HG03575 (cell line): ENCODE results near the gene MDK.

Experiments
- ATAC-seq: cut with Tn5 transposase; IDR thresholded peaks from one replicate; pipeline ENCODE4 v1.9.1; 2021; ENCODE audit not compliant: unreplicated experiment, insufficient number of reproducible peaks, low FRiP score; ENCODE audit errors: extremely low read depth

Gene MDK

DNA sequence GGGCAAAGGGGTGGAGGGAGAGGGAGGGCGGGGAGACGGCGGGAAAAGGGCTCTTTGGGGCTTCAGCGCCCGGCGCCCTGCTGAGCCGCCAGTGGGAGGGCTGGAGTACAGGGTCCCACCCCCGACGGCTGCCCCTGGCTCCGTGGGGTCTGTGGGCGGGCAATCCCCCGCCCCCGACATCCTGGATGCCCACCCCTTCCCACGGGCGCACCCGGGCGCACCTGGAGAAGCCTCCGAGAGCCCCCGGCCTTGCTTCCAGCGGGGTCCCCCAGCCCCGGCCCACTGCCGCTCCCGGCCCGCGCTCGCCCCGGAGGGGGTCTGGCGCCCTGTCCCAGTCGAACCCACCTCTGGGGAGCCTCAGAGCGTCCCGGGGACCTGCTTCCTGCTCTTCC lies 9.7 kb downstream of the MDK start:
- ATAC-seq = no peak

DNA sequence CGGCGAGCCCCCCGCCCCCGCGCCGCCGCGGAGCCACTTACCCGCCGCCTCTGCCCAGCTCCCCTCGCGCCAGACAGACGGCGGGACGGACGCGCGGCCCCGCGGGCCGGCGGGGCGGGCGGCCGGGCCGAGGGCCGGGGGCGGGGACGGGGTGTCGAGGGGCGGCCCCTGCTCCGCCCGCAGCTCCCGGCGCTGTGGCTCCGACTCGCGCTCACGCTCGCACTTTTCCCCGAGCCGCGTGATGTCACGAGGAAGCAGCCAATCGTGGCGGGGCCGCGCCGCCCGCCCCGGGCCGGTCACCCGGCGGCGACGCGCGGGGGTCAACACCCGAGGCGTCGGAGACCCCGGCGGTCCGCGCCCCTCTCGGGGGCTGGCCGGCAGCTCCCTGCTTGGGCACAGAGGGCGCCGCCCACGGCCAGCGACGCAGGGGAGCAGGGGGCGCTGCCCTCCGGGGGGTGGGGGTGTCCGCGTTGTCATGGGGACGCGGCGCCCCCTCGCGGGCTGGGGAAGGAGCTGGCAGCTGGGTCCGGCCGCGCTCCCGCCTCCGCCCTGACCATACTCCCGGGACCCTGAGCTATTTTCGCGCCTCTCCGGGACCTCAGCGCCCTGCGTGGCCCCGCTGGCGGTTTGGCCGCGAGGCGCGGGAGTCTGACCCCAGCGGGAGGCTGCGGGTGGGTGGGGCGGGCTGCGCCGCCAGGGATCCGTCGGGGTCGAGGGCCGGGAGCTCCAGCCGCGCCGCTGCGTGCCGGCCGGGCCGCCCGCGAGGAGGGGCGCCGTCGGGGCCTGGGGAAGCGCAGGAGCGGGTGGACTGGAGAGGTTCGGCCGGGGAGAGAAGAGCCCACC lies 10.3 kb downstream of the MDK start, which contains the start of gene CHRM4:
TSS of gene CHRM4 (minus strand) at position 199 of the 843 bp plus-strand sequence. CDS start 5,219 bp downstream, outside the sequence.
- ATAC-seq = no peak

DNA sequence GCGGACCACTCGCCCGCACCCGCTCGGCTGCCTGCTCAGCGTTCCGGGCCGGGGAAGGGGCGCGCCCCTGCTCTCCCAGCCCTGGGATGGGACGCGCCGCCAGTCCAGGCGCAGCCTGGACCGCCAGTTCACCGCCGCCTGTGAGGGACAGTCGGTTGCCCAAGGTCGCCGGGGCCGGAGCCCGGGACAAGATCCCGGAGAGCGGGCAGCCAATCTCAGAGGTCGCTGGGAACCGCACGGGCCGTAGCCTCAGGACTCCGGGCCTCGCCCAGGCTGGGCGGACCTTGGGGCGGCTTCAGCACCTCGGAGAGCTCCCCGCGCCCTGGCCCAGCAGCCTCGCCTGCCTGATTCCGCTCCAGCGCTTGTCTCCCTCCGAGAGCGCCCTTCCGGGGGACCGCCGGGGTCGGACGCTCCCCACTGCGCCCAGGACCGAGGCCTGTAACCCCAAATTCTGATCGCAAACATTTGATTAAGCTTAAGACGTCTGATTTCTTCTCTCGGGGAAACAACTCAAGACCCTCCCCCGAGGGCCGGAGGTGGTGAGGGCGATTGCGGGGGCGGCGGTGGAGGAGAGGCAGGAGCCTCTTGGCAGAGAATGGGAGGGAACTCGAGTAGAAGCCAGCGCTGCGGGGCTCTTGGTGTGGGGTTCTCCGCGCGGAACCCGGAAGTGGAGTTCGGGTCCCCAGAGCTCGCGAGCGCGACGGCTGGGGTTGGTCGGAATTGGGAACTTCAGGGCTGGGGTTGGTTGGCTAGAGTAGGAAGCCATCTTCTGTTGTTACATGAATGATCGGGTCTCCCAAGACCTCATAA lies 11.2 kb downstream of the MDK start:
- no peak for ATAC-seq

DNA sequence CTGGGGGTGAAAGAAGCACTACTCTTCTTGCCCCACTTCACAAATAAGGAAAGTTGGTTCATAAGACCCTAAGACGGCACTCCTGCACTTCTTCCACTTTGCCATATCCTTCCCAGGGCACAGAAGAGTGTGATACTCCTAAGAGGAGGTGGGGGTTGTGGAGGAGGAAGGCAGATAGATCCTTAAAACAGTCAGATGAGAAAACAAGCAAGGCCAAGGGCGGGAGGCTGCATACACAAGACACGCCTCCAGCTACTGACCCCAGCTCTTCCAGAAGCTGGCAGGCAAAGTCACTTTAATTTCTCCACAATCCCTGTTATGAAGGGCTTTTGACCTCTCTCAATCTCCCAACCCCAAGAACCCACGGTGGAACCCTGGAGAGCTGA lies 11.8 kb downstream of the MDK start:
- ATAC-seq = no peak

DNA sequence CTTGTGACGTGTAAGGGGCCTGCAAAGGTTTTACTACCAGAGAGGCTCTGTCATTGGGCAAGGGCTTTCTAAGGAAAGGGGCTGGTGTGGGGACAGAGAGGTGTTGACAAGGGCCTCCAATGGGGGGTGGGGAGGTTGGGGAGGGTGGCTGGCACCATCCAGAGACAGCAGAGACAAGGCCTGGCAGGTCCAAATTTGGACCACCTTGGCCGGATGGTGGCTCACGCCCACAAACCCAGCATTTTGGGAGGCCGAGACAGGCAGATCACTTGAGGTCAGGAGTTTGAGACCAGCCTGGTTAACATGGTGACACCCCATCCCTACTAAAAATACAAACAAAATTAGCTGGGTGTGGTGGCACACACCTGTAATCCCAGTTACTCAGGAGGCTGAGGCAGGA lies 12.3 kb downstream of the MDK start:
- ATAC-seq = no peak

DNA sequence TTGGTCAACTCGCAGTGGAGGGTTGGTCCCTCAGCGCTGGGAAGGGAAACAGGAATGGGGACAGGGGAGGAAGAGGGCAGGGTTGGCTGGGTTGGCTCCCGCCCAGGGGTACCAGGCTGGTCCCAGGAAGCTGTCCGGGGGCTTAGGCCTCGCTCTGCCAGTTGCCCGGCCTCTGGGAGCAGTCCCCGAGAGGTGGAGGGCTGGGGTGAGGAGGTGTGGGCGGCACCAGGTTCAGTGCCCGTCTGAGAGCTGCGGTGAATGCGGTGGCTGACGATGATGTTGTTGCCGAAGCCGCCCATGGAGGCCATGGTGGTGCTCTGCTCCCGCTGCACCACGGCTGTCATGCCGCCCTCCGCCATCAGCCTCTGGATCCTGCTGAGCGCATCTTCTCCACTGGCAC lies 16.1 kb downstream of the MDK start:
- ATAC-seq = no peak

DNA sequence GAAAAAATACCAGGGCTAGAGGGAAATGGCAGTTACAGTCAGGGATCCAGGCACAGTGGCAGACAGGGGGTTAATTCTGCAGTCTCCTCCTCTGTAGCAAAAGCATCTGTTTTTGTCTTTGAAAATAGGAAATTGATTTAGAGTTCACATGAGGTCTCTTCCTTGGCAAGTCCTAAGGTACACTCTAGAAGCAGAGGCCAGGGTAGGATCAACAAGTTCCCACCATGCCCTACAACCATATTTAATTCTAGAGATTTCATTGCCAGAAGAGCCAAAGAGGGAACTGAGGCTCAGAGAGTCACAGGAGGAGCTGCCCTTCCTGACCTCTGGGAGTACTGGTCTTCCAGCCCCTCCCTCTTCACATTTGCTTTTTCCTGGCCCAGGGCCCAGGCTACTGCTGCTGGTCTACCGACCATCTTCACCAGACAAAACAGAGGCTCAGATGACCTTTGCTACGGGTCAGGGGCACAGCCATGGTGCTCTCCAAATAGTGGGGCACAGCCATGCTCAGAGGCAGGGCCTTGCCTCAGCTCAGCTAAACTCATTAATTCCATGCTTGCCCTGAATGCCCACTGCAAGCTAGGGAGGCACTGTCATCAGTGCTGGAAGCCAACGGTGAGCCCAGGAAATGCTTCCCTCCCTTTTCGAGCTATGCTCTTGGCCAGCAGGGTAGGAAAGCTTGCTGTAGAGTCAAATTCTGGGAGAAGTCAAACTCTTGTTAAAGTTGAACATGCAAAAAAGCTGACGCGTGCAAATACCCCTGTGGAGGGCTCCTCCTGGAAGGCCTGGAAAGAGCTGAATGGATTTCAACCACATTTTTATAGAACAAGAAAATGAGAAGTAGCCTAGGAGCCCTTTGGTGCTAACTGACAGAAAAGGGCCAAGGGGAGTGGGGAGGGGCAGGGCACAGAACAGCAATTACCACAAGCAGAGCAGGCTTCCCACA lies 21.8 kb downstream of the MDK start:
- no peak for ATAC-seq

DNA sequence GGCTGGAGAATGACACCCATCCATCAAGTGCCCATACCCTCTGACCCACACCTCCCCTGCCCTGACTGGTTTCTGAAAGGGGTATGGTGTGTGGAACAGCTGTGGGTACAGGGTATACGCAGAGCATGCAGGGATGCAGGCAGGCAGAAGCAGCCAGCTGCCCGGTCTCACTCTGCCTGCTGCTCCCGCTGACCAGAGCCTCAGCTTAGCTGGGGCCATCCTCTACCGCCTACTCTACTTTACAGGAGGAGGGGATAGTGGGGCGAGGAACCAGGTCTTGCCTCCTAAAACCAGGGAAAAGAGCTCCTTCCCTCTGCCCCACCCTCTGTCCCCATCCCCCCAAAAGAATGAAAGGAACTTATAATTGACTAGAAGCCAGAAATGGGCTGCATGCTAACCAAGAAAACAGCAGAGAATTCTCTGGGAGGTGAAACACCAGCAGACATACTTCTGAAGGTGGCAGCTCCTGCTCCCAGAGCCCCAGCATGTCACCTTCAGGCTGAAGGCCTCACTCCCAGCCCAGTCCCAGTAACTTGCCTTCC lies 23.1 kb downstream of the MDK start:
- ATAC-seq = no peak

DNA sequence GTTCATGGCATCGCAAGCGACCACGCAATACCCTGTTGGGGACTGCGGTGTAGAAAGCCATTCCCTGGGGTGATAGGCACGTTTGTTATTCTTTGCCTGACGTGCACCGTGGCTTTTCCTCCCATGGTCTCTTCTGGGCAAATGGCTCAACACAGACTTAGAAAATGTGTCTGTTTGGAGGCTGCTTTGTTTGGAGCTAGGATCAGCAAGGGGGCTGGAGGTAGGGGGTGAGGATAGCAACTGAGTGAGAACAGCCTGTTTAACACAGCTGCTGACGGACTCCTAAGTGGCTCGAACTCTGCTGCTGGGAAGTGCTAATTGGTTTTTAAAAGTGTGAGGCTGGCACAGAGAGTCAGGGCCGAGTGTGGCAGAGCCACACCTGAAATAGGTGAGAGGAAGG lies 26.2 kb downstream of the MDK start:
- no peak for ATAC-seq

DNA sequence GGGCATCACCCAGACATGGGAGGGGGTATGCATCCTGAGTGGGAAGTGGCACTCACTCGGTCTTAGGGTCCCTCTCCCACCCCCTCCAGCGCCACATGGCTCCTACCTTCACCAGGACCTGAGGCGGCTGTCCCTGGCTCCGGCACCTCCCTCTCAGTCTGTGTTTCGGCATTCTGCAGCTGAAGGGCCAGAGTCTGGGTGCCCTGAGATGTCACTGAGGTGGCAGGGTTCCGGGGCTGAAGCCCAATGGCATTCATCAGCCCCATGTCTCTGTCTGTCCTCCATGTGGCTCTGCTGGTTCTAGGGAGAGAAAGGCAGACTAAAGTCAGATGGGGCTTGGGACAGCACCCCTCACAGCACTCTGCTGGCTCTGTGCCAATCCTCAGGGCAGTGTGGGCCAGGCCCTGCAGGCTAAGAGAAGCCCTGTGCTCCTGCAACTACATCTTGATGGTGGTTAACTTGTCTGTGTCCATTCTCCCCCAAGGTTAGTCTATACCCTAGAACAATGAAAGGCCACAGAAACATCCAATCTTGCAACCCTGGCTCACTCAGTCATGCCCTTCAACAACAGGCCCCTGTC lies 27.0 kb downstream of the MDK start:
- ATAC-seq = no peak

DNA sequence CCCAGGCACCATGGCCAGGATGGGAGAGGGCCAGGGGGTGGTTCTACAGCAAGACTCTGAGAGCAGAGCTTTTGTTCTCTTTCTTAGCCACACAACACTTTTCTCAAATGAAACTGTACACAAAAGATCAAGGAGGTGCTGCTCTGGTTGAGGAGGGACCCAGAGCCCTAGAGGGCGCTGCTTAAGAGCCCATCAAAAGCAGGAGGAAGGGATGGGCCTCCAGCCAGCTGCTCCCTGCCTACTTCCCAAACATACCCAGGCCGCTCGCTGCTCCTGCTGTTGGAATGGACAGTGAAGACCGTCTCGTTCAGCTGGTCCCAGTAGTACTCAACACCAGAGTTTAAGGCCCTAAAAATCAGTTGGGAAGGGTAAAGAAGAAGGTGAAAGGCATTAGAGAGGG lies 28.6 kb downstream of the MDK start:
- no peak for ATAC-seq

DNA sequence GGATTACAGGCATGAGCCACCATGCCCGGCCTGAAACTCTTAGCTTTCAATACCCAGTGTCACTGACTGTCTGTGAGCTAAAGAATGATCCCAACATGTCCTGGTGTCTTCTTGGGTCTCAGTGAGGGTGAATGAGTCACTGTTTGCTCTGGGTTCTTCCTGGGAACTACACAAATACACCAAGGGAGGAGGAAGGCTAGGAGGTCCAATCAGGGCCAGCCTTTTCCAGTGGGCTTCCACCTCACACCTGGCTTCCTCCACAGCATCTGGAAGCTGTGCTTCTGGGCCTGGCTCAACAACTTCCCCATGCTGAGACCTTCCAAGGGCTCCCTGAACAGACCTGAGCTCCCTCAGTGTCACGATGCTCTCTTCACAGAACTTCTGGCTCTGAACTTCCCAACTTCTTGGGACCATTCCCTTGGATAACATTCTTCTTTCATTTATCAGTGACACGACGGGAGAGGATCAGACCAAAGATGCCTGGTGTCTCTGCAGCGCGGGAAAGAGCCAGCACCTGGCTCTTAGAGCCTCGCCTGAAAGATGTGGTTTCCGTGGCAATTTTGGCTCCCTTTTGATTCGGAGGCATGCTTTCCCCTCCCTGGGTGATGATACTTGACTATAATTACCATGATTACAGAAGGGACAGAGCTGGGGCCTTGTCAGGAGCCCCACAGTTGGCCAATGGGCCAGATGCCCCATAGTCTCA lies 32.4 kb downstream of the MDK start:
- ATAC-seq = no peak

DNA sequence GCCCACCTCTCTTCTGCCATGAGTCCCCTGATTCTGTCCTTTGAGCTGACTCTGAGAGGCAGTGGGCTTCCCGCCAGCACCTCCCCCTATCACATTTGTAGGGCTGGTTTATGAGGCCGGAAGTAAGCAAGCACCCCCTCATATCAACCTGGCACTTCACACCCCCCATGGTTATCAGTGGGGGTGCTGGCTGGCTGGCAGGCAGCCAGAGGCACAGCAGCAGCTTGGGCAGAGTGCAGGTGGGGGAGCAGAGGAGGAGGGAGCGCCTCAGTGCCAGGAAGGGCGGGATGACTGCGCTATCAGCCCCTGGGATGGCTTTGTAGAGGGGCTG lies 33.0 kb downstream of the MDK start:
- no peak for ATAC-seq

DNA sequence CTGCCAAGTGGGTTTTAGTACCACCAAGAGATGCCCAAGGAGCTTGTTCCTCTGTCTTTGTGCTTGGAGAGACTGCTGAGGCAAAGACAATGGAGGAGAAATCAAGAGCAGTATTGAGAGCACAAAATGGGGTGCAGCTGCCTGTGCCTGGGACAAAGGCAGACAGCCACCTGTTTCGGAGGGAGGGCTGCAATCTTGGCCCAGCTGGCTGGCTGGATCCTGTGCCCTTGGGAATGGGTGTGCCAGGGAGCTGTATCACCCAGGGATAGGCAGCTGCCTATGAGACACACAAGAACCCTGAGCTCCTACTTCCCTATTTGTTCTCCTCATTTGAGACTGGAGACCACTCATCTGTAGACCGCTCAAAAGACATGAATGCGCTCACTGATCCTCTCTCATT lies 33.4 kb downstream of the MDK start:
- ATAC-seq = no peak

DNA sequence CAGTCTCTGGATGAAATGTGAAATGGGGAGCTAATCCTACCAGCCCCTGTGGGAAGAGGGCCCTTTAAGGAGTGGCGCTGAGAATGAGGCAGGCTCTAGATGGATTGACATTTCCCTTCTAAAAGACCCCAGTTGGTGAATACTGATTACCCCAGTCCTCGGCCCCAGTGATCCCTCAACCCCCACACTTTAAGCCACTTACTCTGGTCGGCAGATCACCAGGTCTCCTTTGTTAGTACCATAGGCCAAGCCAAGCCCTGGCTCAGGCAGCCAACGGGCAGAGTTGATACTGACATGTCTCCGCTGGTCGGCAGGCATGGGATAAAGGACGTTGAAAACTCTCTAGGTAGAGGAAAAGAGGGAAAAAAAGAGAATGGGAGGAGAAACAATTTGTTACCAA lies 36.2 kb downstream of the MDK start:
- no peak for ATAC-seq

DNA sequence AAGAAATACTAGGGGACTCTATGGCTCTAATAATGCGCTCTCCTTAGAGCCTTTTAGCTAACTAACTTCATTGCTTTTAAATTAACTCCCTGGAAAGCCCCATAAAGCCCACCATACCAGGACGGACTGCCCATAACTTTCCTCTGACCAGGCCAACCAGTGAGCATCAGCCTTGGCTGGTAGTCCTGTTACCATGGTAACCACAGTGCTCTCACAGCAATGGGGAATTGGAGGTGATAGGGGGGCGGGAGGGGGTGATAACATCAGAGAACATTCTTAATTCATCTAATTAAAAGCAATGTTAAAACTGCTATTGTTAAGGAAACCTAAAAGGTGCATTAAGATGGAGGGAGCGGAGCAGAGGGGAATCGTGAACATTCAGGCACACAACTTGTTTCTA lies 37.3 kb downstream of the MDK start:
- no peak for ATAC-seq

DNA sequence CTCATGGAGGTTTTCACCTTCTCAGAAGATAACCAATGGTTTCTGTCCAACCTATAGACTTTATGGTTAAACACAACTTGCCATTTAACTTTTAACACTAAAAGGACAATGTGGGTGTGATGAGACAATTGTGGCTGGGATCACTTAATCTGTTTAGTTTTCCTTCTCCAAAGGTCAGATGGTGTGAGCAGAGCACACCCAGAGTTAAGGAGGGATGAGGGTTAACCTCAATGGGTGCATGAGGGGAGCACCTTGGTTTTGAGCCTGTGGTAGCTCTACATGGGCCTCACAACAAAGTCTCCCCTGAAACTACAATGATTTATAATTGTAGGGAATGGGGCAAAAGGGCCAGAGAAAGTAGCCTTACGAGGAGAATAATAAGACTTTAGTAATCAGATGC lies 39.0 kb downstream of the MDK start:
- no peak for ATAC-seq

DNA sequence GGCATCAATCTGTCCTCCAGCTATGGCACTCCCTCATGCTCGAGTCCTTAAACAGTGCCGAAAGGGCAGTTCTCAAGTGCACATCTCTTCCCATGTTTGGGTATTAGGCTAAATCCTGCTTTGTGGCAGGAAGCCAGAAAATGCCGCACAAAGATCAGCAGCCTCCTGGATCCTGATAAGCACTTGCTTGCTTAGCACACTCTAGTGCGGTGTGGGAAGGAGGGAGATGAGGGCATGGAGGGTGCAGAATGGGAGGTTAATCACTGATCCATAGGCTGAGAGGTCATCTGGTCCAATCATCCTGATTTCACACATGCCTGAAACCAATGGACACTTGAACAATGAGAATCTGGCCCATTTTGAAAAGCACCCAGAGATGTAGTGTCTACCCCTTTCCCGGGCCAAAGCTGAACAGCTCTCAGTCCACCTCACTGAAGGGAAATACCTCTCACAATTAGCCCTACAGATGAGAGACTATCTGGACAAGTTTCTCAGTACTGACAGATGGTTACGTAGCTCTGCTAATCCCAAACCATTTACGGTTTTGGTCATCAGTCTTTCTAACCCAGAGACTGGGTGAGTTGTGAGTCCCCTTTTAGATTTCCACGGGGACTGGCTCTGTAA lies 39.9 kb downstream of the MDK start:
- no peak for ATAC-seq
